ENCODE results near the gene ZFP36L1. TPM values are rescaled to one million over a fixed set of nuclear protein-coding genes. Genes with fewer than 3 reads are reported as not detected.

Gene ZFP36L1
- total RNA-seq, 1 experiment from 2014 or later = 94.8 TPM

DNA sequence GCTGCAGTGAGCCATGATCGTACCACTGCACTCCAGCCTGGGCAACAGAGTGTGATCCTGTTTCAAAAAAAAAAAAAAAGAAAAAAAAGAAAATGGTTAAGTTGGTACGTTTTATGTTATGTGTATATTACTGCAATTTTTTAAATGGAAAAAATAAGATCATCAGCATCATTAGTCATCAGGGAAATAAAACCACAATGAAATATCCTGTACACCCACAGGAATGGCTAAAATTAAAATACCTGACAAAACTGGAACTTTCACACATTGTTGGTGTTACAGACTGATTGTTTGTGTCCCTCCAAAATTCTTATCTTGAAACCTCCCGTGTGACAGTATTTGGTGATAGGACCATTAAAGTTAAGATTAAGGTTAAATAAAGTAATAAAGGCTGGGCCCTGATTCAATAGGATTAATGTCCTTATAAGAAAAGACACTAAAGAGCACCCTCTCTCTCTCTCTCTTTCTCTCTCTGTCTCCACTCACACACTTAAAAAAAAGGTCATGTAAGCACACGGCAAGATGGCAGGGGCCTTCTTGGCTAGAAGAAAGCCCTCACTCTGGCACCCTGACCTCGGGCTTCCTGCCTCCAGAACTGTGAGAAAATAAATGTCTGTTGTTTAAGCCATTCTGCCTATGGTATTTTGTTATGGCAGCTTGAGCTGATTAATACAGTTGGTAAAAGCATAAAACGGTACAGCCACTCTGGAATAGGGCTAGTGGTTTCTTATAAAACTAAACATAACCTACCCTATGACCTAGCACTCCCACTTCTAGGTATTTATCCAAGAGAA lies 48.3 kb upstream of the ZFP36L1 start:
- H3K9me3 Mint-ChIP-seq (ENCODE audit: unreplicated experiment) = peaks cover 10% of the 10 kb centered on the region
- ChIA-PET POLR2A (no interaction called here), CTCF (no interaction called here)
- H3K27ac Mint-ChIP-seq (ENCODE audit: unreplicated experiment) = no peak overlapping the region
- Histone ChIP-seq H3K36me3 (ENCODE audit: control insufficient read depth, insufficient read depth, low read length) (no peaks in the 10 kb centered on the region), H3K9me3 (peaks cover 4% of the 10 kb centered on the region; the same call in 1 of the 2 replicates), H3K27me3 (replicated peaks; ENCODE audit: control insufficient read depth, insufficient read depth, low read length) (no peaks in the 10 kb centered on the region), H3K4me3 (ENCODE audit: low read depth, low read length) (no peak overlapping the region), H3K4me1 (no peaks in the 10 kb centered on the region)
- H3K36me3 Mint-ChIP-seq (ENCODE audit: insufficient read depth, unreplicated experiment) = no peaks in the 10 kb centered on the region
- intact Hi-C loops (cut with micrococcal nuclease; ENCODE audit: unreplicated experiment) = loop anchor here (5.0 kb wide), 1 partner anchor 909 kb away; no protein-coding TSS in a partner anchor
- no peak for TF ChIP-seq CTCF (IDR thresholded peaks at IDR 0.05; ENCODE audit: insufficient read depth in 1 of 2, low read depth in 1 of 2, low read length in 1 of 2, severe bottlenecking in 1 of 2, unreplicated experiment in 1 of 2)
- DNase-seq = no peak
- H3K27me3 Mint-ChIP-seq (ENCODE audit: insufficient read depth, unreplicated experiment) = no peaks in the 10 kb centered on the region
- peaks cover 15% of the 10 kb centered on the region for H3K4me1 Mint-ChIP-seq (ENCODE audit: low read depth, unreplicated experiment)
- H3K4me3 Mint-ChIP-seq (ENCODE audit: unreplicated experiment) = no peak overlapping the region
- no TSS peak for BruUV-seq (replicated peaks)

GRCh38 chr14:68840454-68840853 lies 47.6 kb upstream of the ZFP36L1 start:
- no peak overlapping the region for H3K4me3 ChIP-seq (ENCODE audit: low read depth, low read length)
- Mint-ChIP-seq H3K9me3 (ENCODE audit: unreplicated experiment) (peaks cover 18% of the 10 kb centered on the region), H3K36me3 (ENCODE audit: insufficient read depth, unreplicated experiment) (no peaks in the 10 kb centered on the region), H3K27ac (ENCODE audit: unreplicated experiment) (no peak overlapping the region), H3K4me1 (ENCODE audit: low read depth, unreplicated experiment) (peaks cover 15% of the 10 kb centered on the region), H3K4me3 (ENCODE audit: unreplicated experiment) (no peak overlapping the region), H3K27me3 (ENCODE audit: insufficient read depth, unreplicated experiment) (no peaks in the 10 kb centered on the region)
- no peak for DNase-seq
- CTCF ChIA-PET = interaction anchor here (0.7 kb wide), 1 partner anchor 590 kb away, joined by 3 read pairs; no protein-coding TSS in a partner anchor
- no peak for TF ChIP-seq CTCF (IDR thresholded peaks at IDR 0.05; ENCODE audit: insufficient read depth in 1 of 2, low read depth in 1 of 2, low read length in 1 of 2, severe bottlenecking in 1 of 2, unreplicated experiment in 1 of 2)
- peaks cover 7% of the 10 kb centered on the region; the same call in 1 of the 2 replicates for H3K9me3 ChIP-seq
- no peaks in the 10 kb centered on the region for H3K4me1 ChIP-seq
- no peaks in the 10 kb centered on the region for H3K27me3 ChIP-seq (replicated peaks; ENCODE audit: control insufficient read depth, insufficient read depth, low read length)
- POLR2A ChIA-PET = no interaction called here
- H3K36me3 ChIP-seq (ENCODE audit: control insufficient read depth, insufficient read depth, low read length) = no peaks in the 10 kb centered on the region
- intact Hi-C loops (cut with micrococcal nuclease; ENCODE audit: unreplicated experiment) = loop anchor here (5.0 kb wide), 1 partner anchor 908 kb away; no protein-coding TSS in a partner anchor
- BruUV-seq (replicated peaks) = no TSS peak

DNA sequence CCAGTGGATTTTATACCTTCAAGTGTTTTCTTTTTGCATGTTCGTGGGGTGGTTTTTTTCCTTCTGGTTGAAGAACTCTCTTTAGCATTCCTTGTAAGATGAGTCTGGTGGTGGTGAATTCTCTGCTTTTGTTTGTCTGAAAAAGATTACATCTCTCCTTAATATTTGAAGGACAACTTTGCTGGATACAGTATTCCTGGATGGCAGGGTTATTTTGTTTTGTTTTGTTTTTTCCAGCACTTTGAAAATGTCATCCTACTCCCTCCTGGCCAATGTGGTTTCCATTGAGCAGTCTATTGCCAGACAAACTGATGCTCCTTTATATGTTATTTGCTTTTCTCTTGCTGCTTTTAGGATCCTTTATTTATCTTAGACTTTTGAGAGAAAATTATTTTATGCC lies 43.2 kb upstream of the ZFP36L1 start:
- DNase-seq = no peak
- H3K4me1 Mint-ChIP-seq (ENCODE audit: low read depth, unreplicated experiment) = no peaks in the 10 kb centered on the region
- no peaks in the 10 kb centered on the region for H3K27me3 Mint-ChIP-seq (ENCODE audit: insufficient read depth, unreplicated experiment)
- H3K4me3 Mint-ChIP-seq (ENCODE audit: unreplicated experiment) = no peak overlapping the region
- H3K27ac Mint-ChIP-seq (ENCODE audit: unreplicated experiment) = no peak overlapping the region
- H3K36me3 Mint-ChIP-seq (ENCODE audit: insufficient read depth, unreplicated experiment) = no peaks in the 10 kb centered on the region
- H3K9me3 ChIP-seq = peaks cover 7% of the 10 kb centered on the region; the same call in 1 of the 2 replicates
- no peak overlapping the region for H3K4me3 ChIP-seq (ENCODE audit: low read depth, low read length)
- no TSS peak for BruUV-seq (replicated peaks)
- POLR2A ChIA-PET = no interaction called here
- no peak for TF ChIP-seq CTCF (IDR thresholded peaks at IDR 0.05; ENCODE audit: insufficient read depth in 1 of 2, low read depth in 1 of 2, low read length in 1 of 2, severe bottlenecking in 1 of 2, unreplicated experiment in 1 of 2)
- no peaks in the 10 kb centered on the region for H3K36me3 ChIP-seq (ENCODE audit: control insufficient read depth, insufficient read depth, low read length)
- intact Hi-C loops (cut with micrococcal nuclease; ENCODE audit: unreplicated experiment) = no loop called here
- CTCF ChIA-PET = no interaction called here
- no peaks in the 10 kb centered on the region for H3K4me1 ChIP-seq
- no peaks in the 10 kb centered on the region for H3K27me3 ChIP-seq (replicated peaks; ENCODE audit: control insufficient read depth, insufficient read depth, low read length)
- H3K9me3 Mint-ChIP-seq (ENCODE audit: unreplicated experiment) = peaks cover 22% of the 10 kb centered on the region

Measured in Caco-2 (cell line).